Transverse colon (tissue), 4 donors: Measurements from ENCODE around the gene TBX10. TPM values are rescaled to one million over a fixed set of nuclear protein-coding genes. Genes with fewer than 3 reads are reported as not detected.

Experiments used
- DNase-seq: peaks from one replicate; pipeline ENCODE4 v3.0.0-alpha.2; 2019
- H3K27ac ChIP-seq, 4 donors: fragments of 200-600 bp; sonication (generic); 2 replicates each; pipeline ENCODE4 v1.5.1; 2016 to 2018; ENCODE audit warnings: inconsistent platforms in 4 of 4
- H3K27me3 ChIP-seq: fragments of 200-600 bp; sonication (generic); 2 replicates; pipeline ENCODE4 v1.5.1; 2017; ENCODE audit warnings: inconsistent platforms
- H3K36me3 ChIP-seq, 4 donors: fragments of 200-600 bp; sonication (generic); 2 replicates each; pipeline ENCODE4 v1.5.1; 2017 to 2019; ENCODE audit warnings: inconsistent platforms in 4 of 4
- H3K4me1 ChIP-seq, 4 donors: fragments of 200-600 bp; sonication (generic); 2 replicates each; pipeline ENCODE4 v1.5.1; 2017 to 2020; ENCODE audit warnings: inconsistent platforms in 4 of 4
- H3K4me3 ChIP-seq, 4 donors: fragments of 200-600 bp; sonication (generic); 1 replicate in 1 of 4; 2 replicates in 3 of 4; pipeline versions ENCODE4 v1.5.1 to v1.6.1; 2017 to 2019; ENCODE audit warnings: inconsistent platforms in 4 of 4
- H3K9me3 ChIP-seq, 2 donors: fragments of 200-600 bp; sonication (generic); 2 replicates each; pipeline ENCODE4 v1.5.1; 2017 to 2019; ENCODE audit warnings: inconsistent platforms in 2 of 2
- CTCF ChIP-seq, 5 experiments: fragments of 200-600 bp in 3 of 5; fragments of 450-650 bp in 2 of 5; sonication (generic) in 3 of 5; IDR thresholded peaks; 1 replicate in 2 of 5; 2 replicates in 3 of 5; pipeline ENCODE4 v1.5.1; 2016 to 2017; ENCODE audit warnings: antibody characterized with exemption in 5 of 5, inconsistent platforms in 3 of 5, mild to moderate bottlenecking in 2 of 5, moderate library complexity in 1 of 5
- EP300 ChIP-seq: sonication (generic); formaldehyde crosslinking; IDR thresholded peaks from one replicate; pipeline ENCODE4 v1.6.1; 2017; ENCODE audit warnings: antibody characterized with exemption, low read depth
- POLR2A ChIP-seq: fragments of 450-650 bp; IDR thresholded peaks from one replicate; pipeline ENCODE4 v1.6.1; 2016; ENCODE audit warnings: antibody characterized with exemption, mild to moderate bottlenecking, moderate library complexity
- POLR2AphosphoS5 ChIP-seq, 3 donors: sonication (generic); formaldehyde crosslinking; IDR thresholded peaks; one replicate each; pipeline ENCODE4 v1.6.1; 2016; ENCODE audit warnings: antibody characterized with exemption in 3 of 3
- WGBS, 2 donors: methylation state at CpG; one replicate each; pipeline ENCODE4 v1.1.5; 2018; ENCODE audit warnings: low coverage in 1 of 2; 5-methylcytosine and 5-hydroxymethylcytosine counted together
- in situ Hi-C, 4 donors: fragments of 200-750 bp; cut with MboI; loops; one replicate each; pipeline versions ENCODE4 v1.15.0 to v1.15.1; 2017; ENCODE audit warnings: low sequenced_read_pairs in 3 of 4, low pct_ligation_motif_present in 1 of 4, low pct_unique_long_range_greater_than_20kb in 1 of 4
- intact Hi-C: fragments of 100-400 bp; cut with DNase I; formaldehyde crosslinking; loops from one replicate; pipeline ENCODE4 v1.15.1; 2023; ENCODE audit warnings: low total_unique reads
- total RNA-seq, 4 donors: library from RNA; depleted of rRNA; stranded (reverse); fragments of >200 nt; gene quantifications; one replicate each; pipeline ENCODE4 v1.1.0, GENCODE V29; 2016

The TBX10 gene
- total RNA-seq, 4 donors from 2014 or later: 1.3 to 16.5 (median 15.0) TPM; not detected in 1

- 67 to 83% methylated on average over 1 of the region's 1 CpG for WGBS, 2 donors
- Histone ChIP-seq H3K27me3 (no peaks in the 10 kb centered on the region), H3K27ac (peak overlapping the region in 1 of 4 donors; percentile 56), H3K9me3 (no peaks in the 10 kb centered on the region), H3K4me1 (peaks cover 8 to 23% (median 12%) of the 10 kb centered on the region in 4 donors), H3K4me3 (no peak overlapping the region), H3K36me3 (no peaks in the 10 kb centered on the region)
- intact Hi-C loops (no loop called here), in situ Hi-C loops (no loop called here)
- no peak for TF ChIP-seq CTCF (IDR thresholded peaks at IDR 0.05)
- no peak for TF ChIP-seq EP300
- no peak for TF ChIP-seq POLR2A
- no peak for TF ChIP-seq POLR2AphosphoS5 (IDR thresholded peaks at IDR 0.05)
- no peak for DNase-seq
These were observed 51.4 kb downstream of the TBX10 start for GRCh38 chr11:67588136-67588503.

- DNase-seq: no peak
- no peaks in the 10 kb centered on the region for H3K36me3 ChIP-seq
These were observed 52.9 kb downstream of the TBX10 start for GRCh38 chr11:67586568-67587250.

GRCh38 chr11:67585911-67586310, 53.7 kb downstream of the TBX10 start:
- H3K27me3 ChIP-seq: no peaks in the 10 kb centered on the region
- TF ChIP-seq EP300 (no peak), POLR2AphosphoS5 (IDR thresholded peaks at IDR 0.05) (no peak), POLR2A (no peak), CTCF (IDR thresholded peaks at IDR 0.05) (no peak)
- no peak overlapping the region for H3K4me3 ChIP-seq
- WGBS, 2 donors: 83 to 87% methylated on average over 1 to 4 of the region's 4 CpGs
- no peaks in the 10 kb centered on the region for H3K9me3 ChIP-seq
- intact Hi-C loops: no loop called here
- DNase-seq: no peak
- peak overlapping the region in 1 of 4 donors; percentile 11 for H3K27ac ChIP-seq
- peaks cover 8 to 38% (median 22%) of the 10 kb centered on the region in 4 donors for H3K4me1 ChIP-seq
- H3K36me3 ChIP-seq: no peaks in the 10 kb centered on the region
- in situ Hi-C loops: no loop called here

More at GRCh38 chr11:67586568-67587250, 52.9 kb downstream of the TBX10 start:
- Histone ChIP-seq H3K27me3 (no peaks in the 10 kb centered on the region), H3K4me1 (peaks cover 8 to 35% (median 19%) of the 10 kb centered on the region in 4 donors), H3K9me3 (no peaks in the 10 kb centered on the region), H3K27ac (no peak overlapping the region), H3K4me3 (no peak overlapping the region)
- intact Hi-C loops: no loop called here
- no peak for TF ChIP-seq POLR2A
- no peak for TF ChIP-seq EP300
- no peak for TF ChIP-seq CTCF (IDR thresholded peaks at IDR 0.05)
- TF ChIP-seq POLR2AphosphoS5 (IDR thresholded peaks at IDR 0.05): no peak
- 82 to 100% methylated on average over 3 to 5 of the region's 5 CpGs for WGBS, 2 donors
- in situ Hi-C loops: no loop called here

- DNase-seq: no peak
- in situ Hi-C loops (no loop called here), intact Hi-C loops (loop anchor here (1.0 kb wide), 1 partner anchor 44 kb away; the partner anchor contains the start of gene NUDT8)
- peaks cover 8 to 38% (median 22%) of the 10 kb centered on the region in 4 donors for H3K4me1 ChIP-seq
- peak overlapping the region; percentile 99 to 100 (median 100) for H3K27ac ChIP-seq
- no peaks in the 10 kb centered on the region for H3K36me3 ChIP-seq
- WGBS, 2 donors: 86 to 88% methylated on average over 8 to 21 of the region's 21 CpGs
- H3K27me3 ChIP-seq: no peaks in the 10 kb centered on the region
- H3K4me3 ChIP-seq: peak overlapping the region in 2 of 4 donors; percentile 85 to 88
- TF ChIP-seq CTCF (IDR thresholded peaks at IDR 0.05) (no peak), EP300 (no peak), POLR2AphosphoS5 (IDR thresholded peaks at IDR 0.05) (no peak), POLR2A (no peak)
- no peaks in the 10 kb centered on the region for H3K9me3 ChIP-seq
These were observed 54.4 kb downstream of the TBX10 start for GRCh38 chr11:67584881-67585873.
